K562 (cell line): ENCODE data around the gene EMC8. TPM values are rescaled to one million over a fixed set of nuclear protein-coding genes. Genes with fewer than 3 reads are reported as not detected.

Experiments
- ATF3 ChIP-seq, 2 experiments: fragments of 450-650 bp in 1 of 2; sonication (generic) in 1 of 2; formaldehyde crosslinking in 1 of 2; IDR thresholded peaks in 1 of 2; conservative IDR thresholded peaks in 1 of 2; 2 replicates each; pipeline versions ENCODE4 v1.6.1 to v1.8.1; 2016 to 2023; ENCODE audit warnings: mild to moderate bottlenecking in 2 of 2, moderate library complexity in 2 of 2, inconsistent platforms in 1 of 2, missing genetic modification reagents in 1 of 2
- GMEB1 ChIP-seq: fragments of 250-450 bp; sonication (Bioruptor Pico); IDR thresholded peaks from 2 replicates; pipeline ENCODE4 v1.4.0; 2020; ENCODE audit warnings: mild to moderate bottlenecking
- HMGXB4 ChIP-seq: sonication (generic); formaldehyde crosslinking; IDR thresholded peaks from 2 replicates; pipeline ENCODE4 v1.8.1; 2023; ENCODE audit warnings: mild to moderate bottlenecking, missing genetic modification reagents
- NR2C2 ChIP-seq, 2 experiments: fragments of 200-800 bp in 1 of 2; sonication (Bioruptor generic) in 1 of 2; sonication (generic) in 1 of 2; formaldehyde crosslinking in 1 of 2; IDR thresholded peaks; 2 replicates each; pipeline versions ENCODE4 v1.6.1 to v1.8.0; 2016 to 2022; ENCODE audit warnings: mild to moderate bottlenecking in 1 of 2, missing compliant biosample characterization in 1 of 2, missing genetic modification characterization in 1 of 2, missing genetic modification reagents in 1 of 2
- SNIP1 ChIP-seq: fragments of 450-650 bp; IDR thresholded peaks from 2 replicates; pipeline ENCODE4 v1.7.1; 2017; ENCODE audit warnings: low read depth, mild to moderate bottlenecking
- TEAD4 ChIP-seq, 2 experiments: sonication (generic) in 1 of 2; formaldehyde crosslinking in 1 of 2; IDR thresholded peaks; 2 replicates each; pipeline versions ENCODE4 v1.6.1 to v1.8.0; 2012 to 2022; ENCODE audit warnings: borderline replicate concordance in 1 of 2, inconsistent platforms in 1 of 2, low read length in 1 of 2, mild to moderate bottlenecking in 1 of 2, missing genetic modification reagents in 1 of 2
- WHSC1 ChIP-seq: IDR thresholded peaks from one replicate; pipeline ENCODE4 v1.6.1; 2012; ENCODE audit warnings: low read length, control low read depth, inconsistent platforms
- ZNF324 ChIP-seq: fragments of 250-450 bp; sonication (Bioruptor Pico); IDR thresholded peaks from 2 replicates; pipeline ENCODE4 v1.4.0; 2020; ENCODE audit warnings: mild to moderate bottlenecking
- ZNF639 ChIP-seq, 2 experiments: fragments of 200-800 bp in 1 of 2; sonication (Bioruptor generic) in 1 of 2; sonication (generic) in 1 of 2; formaldehyde crosslinking in 1 of 2; IDR thresholded peaks in 1 of 2; conservative IDR thresholded peaks in 1 of 2; 2 replicates each; pipeline versions ENCODE4 v1.5.0 to v1.6.1; 2016 to 2020; ENCODE audit warnings: missing compliant biosample characterization in 1 of 2, missing genetic modification characterization in 1 of 2, missing genetic modification reagents in 1 of 2
- ZNF740 ChIP-seq, 3 experiments: fragments of 200-800 bp in 1 of 3; sonication (Bioruptor generic) in 1 of 3; sonication (generic) in 1 of 3; formaldehyde crosslinking in 1 of 3; IDR thresholded peaks; 2 replicates each; pipeline versions ENCODE4 v1.6.1 to v1.8.0; 2016 to 2022; ENCODE audit warnings: mild to moderate bottlenecking in 2 of 3, missing compliant biosample characterization in 2 of 3, missing genetic modification characterization in 2 of 3, missing genetic modification reagents in 1 of 3
- polyA plus RNA-seq, 8 experiments: library from polyadenylated mRNA; depleted of rRNA in 4 of 8; stranded (reverse) in 5 of 8; unstranded in 3 of 8; fragments of >200 nt; fragmentation: Nextera tagmentation in 2 of 8; fragmentation: Illumina TruSeq in 1 of 8; extraction: Ambion mirVana in 2 of 8; extraction: Trizol in 1 of 8; gene quantifications; 2 replicates each; pipeline versions ENCODE4 v1.2.1 to v1.2.3, GENCODE V29; 2011 to 2014; ENCODE audit warnings: inconsistent platforms in 1 of 8, missing spikeins in 1 of 8
- total RNA-seq, 7 experiments: library from RNA; depleted of rRNA in 6 of 7; stranded (reverse); fragments of >200 nt in 6 of 7; fragmentation: Illumina TruSeq in 2 of 7; extraction: Trizol in 2 of 7; gene quantifications; 2 replicates each; pipeline versions ENCODE4 v1.2.1 to v1.2.3, GENCODE V29; 2011 to 2021; ENCODE audit warnings: low replicate concordance in 1 of 7

EMC8 gene
- total and polyA plus RNA-seq, 9 of the 15 experiments (the other 6 are each of a cell fraction or from before 2014, with no cell fraction given) = 11.4 to 81.8 (median 48.6) TPM

- no peak for TF ChIP-seq TEAD4 (IDR thresholded peaks at IDR 0.05; ENCODE audit: low read length)
- no peak for TF ChIP-seq TEAD4 (CRISPR knock-in tag; IDR thresholded peaks at IDR 0.05; ENCODE audit: borderline replicate concordance)
- no peak for TF ChIP-seq SNIP1
- peak; percentile 94 for TF ChIP-seq HMGXB4
- peak; percentile 89 to 97; a peak in 3 of 4 replicates for TF ChIP-seq ZNF639 (CRISPR knock-in tag; conservative IDR thresholded peaks at IDR 0.05 in 1 of 2, IDR thresholded peaks at IDR 0.05 in 1 of 2)
- TF ChIP-seq ZNF324 (CRISPR knock-in tag) = no peak
- 0 out of 2 replicates have a peak, but pooled peaks have one; percentile 35 for TF ChIP-seq ZNF740 (CRISPR knock-in tag; IDR thresholded peaks at IDR 0.05)
- no peak for TF ChIP-seq ZNF740 (tag; IDR thresholded peaks at IDR 0.05)
- peak; percentile 69 for TF ChIP-seq GMEB1 (CRISPR knock-in tag)
- TF ChIP-seq NR2C2 (CRISPR knock-in tag; IDR thresholded peaks at IDR 0.05) = peak; percentile 84
- TF ChIP-seq NR2C2 (tag; IDR thresholded peaks at IDR 0.05) = peak; percentile 96
- TF ChIP-seq ATF3 (IDR thresholded peaks at IDR 0.05) = peak; percentile 75
- no peak; the same call in 1 of the 2 replicates for TF ChIP-seq ATF3 (CRISPR knock-in tag; conservative IDR thresholded peaks at IDR 0.05)
- TF ChIP-seq WHSC1 = no peak
- TF ChIP-seq, all 486 proteins: peak for 110
These were observed at the start of gene EMC8, which contains the start of gene COX4I1 (continued) for GRCh38 chr16:85799497-85800320.
